ENCODE results near the gene TBC1D9.

The TBC1D9 gene

GRCh38 chr4:140635606-140636005 lies 120.6 kb downstream of the TBC1D9 start:
- no peaks in the 10 kb centered on the region for H3K9me3 ChIP-seq (ENCODE audit: control insufficient read depth, low read length)
- H3K4me1 ChIP-seq (ENCODE audit: control insufficient read depth, insufficient read depth, low read length): peaks cover 10% of the 10 kb centered on the region
- H3K36me3 ChIP-seq (ENCODE audit: control insufficient read depth, insufficient read depth, low read length): no peaks in the 10 kb centered on the region

GRCh38 chr4:140633951-140634350 lies 122.2 kb downstream of the TBC1D9 start:
- H3K36me3 ChIP-seq (ENCODE audit: control insufficient read depth, insufficient read depth, low read length): no peaks in the 10 kb centered on the region
- no peak overlapping the region for H3K9ac ChIP-seq (ENCODE audit: low read length)
- H3K4me3 ChIP-seq (ENCODE audit: low read length): no peak overlapping the region
- H3K9me3 ChIP-seq (ENCODE audit: control insufficient read depth, low read length): no peaks in the 10 kb centered on the region
- no peaks in the 10 kb centered on the region for H3K27me3 ChIP-seq (ENCODE audit: control insufficient read depth, insufficient read depth, low read length)
- peaks cover 10% of the 10 kb centered on the region for H3K4me1 ChIP-seq (ENCODE audit: control insufficient read depth, insufficient read depth, low read length)

More at GRCh38 chr4:140635606-140636005, 120.6 kb downstream of the TBC1D9 start:
- no peaks in the 10 kb centered on the region for H3K27me3 ChIP-seq (ENCODE audit: control insufficient read depth, insufficient read depth, low read length)
- H3K4me3 ChIP-seq (ENCODE audit: low read length): no peak overlapping the region
- no peak overlapping the region for H3K9ac ChIP-seq (ENCODE audit: low read length)

GRCh38 chr4:140633124-140633523 lies 123.1 kb downstream of the TBC1D9 start:
- peaks cover 10% of the 10 kb centered on the region for H3K4me1 ChIP-seq (ENCODE audit: control insufficient read depth, insufficient read depth, low read length)
- H3K9ac ChIP-seq (ENCODE audit: low read length): no peak overlapping the region
- H3K27me3 ChIP-seq (ENCODE audit: control insufficient read depth, insufficient read depth, low read length): no peaks in the 10 kb centered on the region
- no peaks in the 10 kb centered on the region for H3K36me3 ChIP-seq (ENCODE audit: control insufficient read depth, insufficient read depth, low read length)
- H3K4me3 ChIP-seq (ENCODE audit: low read length): no peak overlapping the region
- no peaks in the 10 kb centered on the region for H3K9me3 ChIP-seq (ENCODE audit: control insufficient read depth, low read length)

GRCh38 chr4:140630246-140630645 lies 125.9 kb downstream of the TBC1D9 start:
- Histone ChIP-seq H3K9ac (ENCODE audit: low read length) (no peak overlapping the region), H3K27me3 (ENCODE audit: control insufficient read depth, insufficient read depth, low read length) (no peaks in the 10 kb centered on the region), H3K4me1 (ENCODE audit: control insufficient read depth, insufficient read depth, low read length) (no peaks in the 10 kb centered on the region), H3K36me3 (ENCODE audit: control insufficient read depth, insufficient read depth, low read length) (no peaks in the 10 kb centered on the region), H3K4me3 (ENCODE audit: low read length) (no peak overlapping the region), H3K9me3 (ENCODE audit: control insufficient read depth, low read length) (no peaks in the 10 kb centered on the region)

GRCh38 chr4:140628016-140628415 lies 128.2 kb downstream of the TBC1D9 start:
- H3K4me1 ChIP-seq (ENCODE audit: control insufficient read depth, insufficient read depth, low read length): no peaks in the 10 kb centered on the region

GRCh38 chr4:140626661-140627376 lies 129.4 kb downstream of the TBC1D9 start:
- no peaks in the 10 kb centered on the region for H3K9me3 ChIP-seq (ENCODE audit: control insufficient read depth, low read length)
- no peaks in the 10 kb centered on the region for H3K36me3 ChIP-seq (ENCODE audit: control insufficient read depth, insufficient read depth, low read length)
- no peak overlapping the region for H3K4me3 ChIP-seq (ENCODE audit: low read length)
- H3K9ac ChIP-seq (ENCODE audit: low read length): no peak overlapping the region
- no peaks in the 10 kb centered on the region for H3K27me3 ChIP-seq (ENCODE audit: control insufficient read depth, insufficient read depth, low read length)
- H3K4me1 ChIP-seq (ENCODE audit: control insufficient read depth, insufficient read depth, low read length): no peaks in the 10 kb centered on the region

More at GRCh38 chr4:140628016-140628415, 128.2 kb downstream of the TBC1D9 start:
- H3K4me3 ChIP-seq (ENCODE audit: low read length): no peak overlapping the region
- no peak overlapping the region for H3K9ac ChIP-seq (ENCODE audit: low read length)
- H3K9me3 ChIP-seq (ENCODE audit: control insufficient read depth, low read length): no peaks in the 10 kb centered on the region
- no peaks in the 10 kb centered on the region for H3K36me3 ChIP-seq (ENCODE audit: control insufficient read depth, insufficient read depth, low read length)
- H3K27me3 ChIP-seq (ENCODE audit: control insufficient read depth, insufficient read depth, low read length): no peaks in the 10 kb centered on the region

GRCh38 chr4:140622333-140622958 lies 133.7 kb downstream of the TBC1D9 start:
- Histone ChIP-seq H3K36me3 (ENCODE audit: control insufficient read depth, insufficient read depth, low read length) (no peaks in the 10 kb centered on the region), H3K9ac (ENCODE audit: low read length) (no peak overlapping the region), H3K9me3 (ENCODE audit: control insufficient read depth, low read length) (no peaks in the 10 kb centered on the region), H3K4me3 (ENCODE audit: low read length) (no peak overlapping the region), H3K4me1 (ENCODE audit: control insufficient read depth, insufficient read depth, low read length) (no peaks in the 10 kb centered on the region), H3K27me3 (ENCODE audit: control insufficient read depth, insufficient read depth, low read length) (no peaks in the 10 kb centered on the region)

GRCh38 chr4:140621161-140621560 lies 135.0 kb downstream of the TBC1D9 start:
- Histone ChIP-seq H3K4me3 (ENCODE audit: low read length) (no peak overlapping the region), H3K4me1 (ENCODE audit: control insufficient read depth, insufficient read depth, low read length) (no peaks in the 10 kb centered on the region), H3K36me3 (ENCODE audit: control insufficient read depth, insufficient read depth, low read length) (no peaks in the 10 kb centered on the region), H3K27me3 (ENCODE audit: control insufficient read depth, insufficient read depth, low read length) (no peaks in the 10 kb centered on the region), H3K9me3 (ENCODE audit: control insufficient read depth, low read length) (no peaks in the 10 kb centered on the region), H3K9ac (ENCODE audit: low read length) (no peak overlapping the region)

GRCh38 chr4:140617499-140618248 lies 138.5 kb downstream of the TBC1D9 start:
- Histone ChIP-seq H3K4me1 (ENCODE audit: control insufficient read depth, insufficient read depth, low read length) (peaks cover 4% of the 10 kb centered on the region), H3K36me3 (ENCODE audit: control insufficient read depth, insufficient read depth, low read length) (no peaks in the 10 kb centered on the region), H3K27me3 (ENCODE audit: control insufficient read depth, insufficient read depth, low read length) (no peaks in the 10 kb centered on the region), H3K4me3 (ENCODE audit: low read length) (no peak overlapping the region), H3K9me3 (ENCODE audit: control insufficient read depth, low read length) (no peaks in the 10 kb centered on the region), H3K9ac (ENCODE audit: low read length) (no peak overlapping the region)

- H3K9ac ChIP-seq (ENCODE audit: low read length): no peak overlapping the region
- H3K4me1 ChIP-seq (ENCODE audit: control insufficient read depth, insufficient read depth, low read length): peaks cover 4% of the 10 kb centered on the region
- H3K36me3 ChIP-seq (ENCODE audit: control insufficient read depth, insufficient read depth, low read length): no peaks in the 10 kb centered on the region
- H3K4me3 ChIP-seq (ENCODE audit: low read length): no peak overlapping the region
- H3K9me3 ChIP-seq (ENCODE audit: control insufficient read depth, low read length): no peaks in the 10 kb centered on the region
- no peaks in the 10 kb centered on the region for H3K27me3 ChIP-seq (ENCODE audit: control insufficient read depth, insufficient read depth, low read length)
Measured at GRCh38 chr4:140615451-140615850, 140.7 kb downstream of the TBC1D9 start.

- Histone ChIP-seq H3K9me3 (ENCODE audit: control insufficient read depth, low read length) (no peaks in the 10 kb centered on the region), H3K4me3 (ENCODE audit: low read length) (no peak overlapping the region), H3K4me1 (ENCODE audit: control insufficient read depth, insufficient read depth, low read length) (peaks cover 9% of the 10 kb centered on the region), H3K27me3 (ENCODE audit: control insufficient read depth, insufficient read depth, low read length) (no peaks in the 10 kb centered on the region), H3K9ac (ENCODE audit: low read length) (no peak overlapping the region), H3K36me3 (ENCODE audit: control insufficient read depth, insufficient read depth, low read length) (no peaks in the 10 kb centered on the region)
Measured at GRCh38 chr4:140612357-140612756, 143.8 kb downstream of the TBC1D9 start.

GRCh38 chr4:140611854-140612253 lies 144.3 kb downstream of the TBC1D9 start:
- H3K9me3 ChIP-seq (ENCODE audit: control insufficient read depth, low read length): no peaks in the 10 kb centered on the region
- no peak overlapping the region for H3K9ac ChIP-seq (ENCODE audit: low read length)
- no peaks in the 10 kb centered on the region for H3K27me3 ChIP-seq (ENCODE audit: control insufficient read depth, insufficient read depth, low read length)
- H3K4me1 ChIP-seq (ENCODE audit: control insufficient read depth, insufficient read depth, low read length): peaks cover 9% of the 10 kb centered on the region
- H3K4me3 ChIP-seq (ENCODE audit: low read length): no peak overlapping the region
- H3K36me3 ChIP-seq (ENCODE audit: control insufficient read depth, insufficient read depth, low read length): no peaks in the 10 kb centered on the region

Measured in mucosa of stomach (tissue), 1 donor.